ENCODE results near the gene KDM4F. TPM values are rescaled to one million over a fixed set of nuclear protein-coding genes. Genes with fewer than 3 reads are reported as not detected.

The KDM4F gene
- total RNA-seq, 4 donors from 2014 or later, result not detected

GRCh38 chr11:95091663-95092180 is 42.5 kb downstream of the KDM4F start:
- Histone ChIP-seq H3K4me1 (peaks cover 12 to 58% (median 34%) of the 10 kb centered on the region in 4 donors), H3K9me3 (no peaks in the 10 kb centered on the region), H3K36me3 (no peaks in the 10 kb centered on the region), H3K4me3 (no peak overlapping the region), H3K27ac (peak overlapping the region; percentile 78 to 98 (median 98)), H3K27me3 (no peaks in the 10 kb centered on the region)
- TF ChIP-seq CTCF (IDR thresholded peaks at IDR 0.05) (no peak), POLR2AphosphoS5 (IDR thresholded peaks at IDR 0.05) (peak in 1 of 3 donors; percentile 52), EP300 (IDR thresholded peaks at IDR 0.05; ENCODE audit: low read depth) (no peak), POLR2A (IDR thresholded peaks at IDR 0.05) (peak; percentile 33)
- no peak for DNase-seq
- in situ Hi-C loops (cut with MboI; ENCODE audit: low pct_ligation_motif_present in 1 of 4, low pct_unique_long_range_greater_than_20kb in 1 of 4, low sequenced_read_pairs in 3 of 4), result no loop called here
- intact Hi-C loops (cut with DNase I; ENCODE audit: low total_unique reads), result no loop called here

- peak; percentile 41 to 81 (median 53) for TF ChIP-seq CTCF (IDR thresholded peaks at IDR 0.05)
- TF ChIP-seq EP300 (IDR thresholded peaks at IDR 0.05; ENCODE audit: low read depth), result no peak
- no peak for TF ChIP-seq POLR2A (IDR thresholded peaks at IDR 0.05)
- peak in 1 of 3 donors; percentile 53 for TF ChIP-seq POLR2AphosphoS5 (IDR thresholded peaks at IDR 0.05)
- H3K9me3 ChIP-seq, result no peaks in the 10 kb centered on the region
- 0 to 42% methylated on average over 1 to 5 of the region's 5 CpGs for WGBS, 2 donors (ENCODE audit: low coverage in 1 of 2)
- in situ Hi-C loops (cut with MboI; ENCODE audit: low pct_ligation_motif_present in 1 of 4, low pct_unique_long_range_greater_than_20kb in 1 of 4, low sequenced_read_pairs in 3 of 4) (no loop called here), intact Hi-C loops (cut with DNase I; ENCODE audit: low total_unique reads) (no loop called here)
- H3K27ac ChIP-seq, result peak overlapping the region; percentile 78 to 98 (median 98)
- peaks cover 12 to 58% (median 34%) of the 10 kb centered on the region in 4 donors for H3K4me1 ChIP-seq
- H3K27me3 ChIP-seq, result no peaks in the 10 kb centered on the region
- H3K4me3 ChIP-seq, result no peak overlapping the region
- peak; percentile 78 for DNase-seq
- H3K36me3 ChIP-seq, result no peaks in the 10 kb centered on the region
These were observed 43.5 kb downstream of the KDM4F start for GRCh38 chr11:95092549-95093324.

- Histone ChIP-seq H3K36me3 (no peaks in the 10 kb centered on the region), H3K4me1 (peaks cover 12 to 66% (median 39%) of the 10 kb centered on the region in 4 donors), H3K4me3 (no peak overlapping the region), H3K27me3 (no peaks in the 10 kb centered on the region), H3K27ac (peak overlapping the region; percentile 78 to 98 (median 98)), H3K9me3 (no peaks in the 10 kb centered on the region)
- in situ Hi-C loops (cut with MboI; ENCODE audit: low pct_ligation_motif_present in 1 of 4, low pct_unique_long_range_greater_than_20kb in 1 of 4, low sequenced_read_pairs in 3 of 4) (no loop called here), intact Hi-C loops (cut with DNase I; ENCODE audit: low total_unique reads) (no loop called here)
- no peak for DNase-seq
- TF ChIP-seq EP300 (IDR thresholded peaks at IDR 0.05; ENCODE audit: low read depth), result no peak
- TF ChIP-seq POLR2AphosphoS5 (IDR thresholded peaks at IDR 0.05), result no peak
- no peak for TF ChIP-seq CTCF (IDR thresholded peaks at IDR 0.05)
- TF ChIP-seq POLR2A (IDR thresholded peaks at IDR 0.05), result no peak
- 69 to 94% methylated on average over 2 to 3 of the region's 3 CpGs for WGBS, 2 donors (ENCODE audit: low coverage in 1 of 2)
These were observed 44.3 kb downstream of the KDM4F start for GRCh38 chr11:95093548-95093947.

GRCh38 chr11:95095858-95096587 is 46.8 kb downstream of the KDM4F start:
- no peaks in the 10 kb centered on the region for H3K36me3 ChIP-seq
- no peak for TF ChIP-seq CTCF (IDR thresholded peaks at IDR 0.05)
- TF ChIP-seq POLR2AphosphoS5 (IDR thresholded peaks at IDR 0.05), result no peak
- TF ChIP-seq POLR2A (IDR thresholded peaks at IDR 0.05), result no peak
- no peak for TF ChIP-seq EP300 (IDR thresholded peaks at IDR 0.05; ENCODE audit: low read depth)
- no peaks in the 10 kb centered on the region for H3K9me3 ChIP-seq
- H3K4me1 ChIP-seq, result peaks cover 11 to 73% (median 46%) of the 10 kb centered on the region in 4 donors
- H3K27me3 ChIP-seq, result no peaks in the 10 kb centered on the region
- H3K4me3 ChIP-seq, result no peak overlapping the region
- 41 to 51% methylated on average over 4 of the region's 4 CpGs for WGBS, 2 donors (ENCODE audit: low coverage in 1 of 2)
- intact Hi-C loops (cut with DNase I; ENCODE audit: low total_unique reads) (no loop called here), in situ Hi-C loops (cut with MboI; ENCODE audit: low pct_ligation_motif_present in 1 of 4, low pct_unique_long_range_greater_than_20kb in 1 of 4, low sequenced_read_pairs in 3 of 4) (no loop called here)
- DNase-seq, result no peak
- no peak overlapping the region for H3K27ac ChIP-seq
